GM23338 (cell line): ENCODE data around the gene G6PC3. TPM values are rescaled to one million over a fixed set of nuclear protein-coding genes. Genes with fewer than 3 reads are reported as not detected.

Experiments used
- ATAC-seq: fragments of 200-7000 bp; cut with Tn5 transposase; 3 replicates; pipeline ENCODE4 v1.9.1; 2020
- DNase-seq: peaks from one replicate; pipeline ENCODE4 v3.0.0-alpha.2; 2015; ENCODE audit warnings: low spot score
- H2AFZ ChIP-seq: fragments of 200-600 bp; sonication (generic); 2 replicates; pipeline ENCODE4 v1.8.0; 2016; ENCODE audit warnings: antibody characterized with exemption, mild to moderate bottlenecking, moderate library complexity
- H3F3A ChIP-seq: fragments of 200-600 bp; sonication (generic); replicated peaks from 2 replicates; pipeline ENCODE4 v1.8.0; 2017; ENCODE audit warnings: antibody characterized with exemption, mixed run types, low read depth
- H3K27ac ChIP-seq: fragments of 200-600 bp; sonication (generic); 2 replicates; pipeline ENCODE4 v1.6.1; 2016; ENCODE audit warnings: low read depth
- H3K27me3 ChIP-seq: fragments of 200-600 bp; sonication (generic); 2 replicates; pipeline ENCODE4 v1.8.0; 2016; ENCODE audit warnings: mild to moderate bottlenecking, mixed run types, moderate library complexity; ENCODE audit not compliant: insufficient read depth
- H3K36me3 ChIP-seq: fragments of 200-600 bp; sonication (generic); 2 replicates; pipeline ENCODE4 v1.8.0; 2016; ENCODE audit warnings: mild to moderate bottlenecking; ENCODE audit not compliant: insufficient read depth
- H3K4me1 ChIP-seq: fragments of 200-600 bp; sonication (generic); 2 replicates; pipeline ENCODE4 v1.8.0; 2016; ENCODE audit warnings: mild to moderate bottlenecking, moderate library complexity; ENCODE audit not compliant: insufficient read depth
- H3K4me2 ChIP-seq: fragments of 200-600 bp; sonication (generic); 2 replicates; pipeline ENCODE4 v1.7.1; 2017; ENCODE audit warnings: mixed run types
- H3K4me3 ChIP-seq: fragments of 200-600 bp; sonication (generic); 2 replicates; pipeline ENCODE4 v1.6.1; 2016; ENCODE audit warnings: mixed run types
- H3K79me2 ChIP-seq: fragments of 200-600 bp; sonication (generic); replicated peaks from 2 replicates; pipeline ENCODE4 v1.8.0; 2017; ENCODE audit warnings: mild to moderate bottlenecking; ENCODE audit not compliant: insufficient read depth
- H3K9me2 ChIP-seq: fragments of 200-600 bp; sonication (generic); 2 replicates; pipeline ENCODE4 v1.8.0; 2017; ENCODE audit not compliant: insufficient read depth
- H4K20me1 ChIP-seq: fragments of 200-600 bp; sonication (generic); replicated peaks from 2 replicates; pipeline ENCODE4 v1.8.0; 2017; ENCODE audit warnings: mild to moderate bottlenecking; ENCODE audit not compliant: insufficient read depth
- H3K27ac Mint-ChIP-seq: 2 replicates; pipeline ENCODE4 v1.8.0; 2020; ENCODE audit warnings: inconsistent platforms, mild to moderate bottlenecking, moderate library complexity, mixed read lengths
- H3K27me3 Mint-ChIP-seq: 3 replicates; pipeline ENCODE4 v1.8.0; 2022; ENCODE audit warnings: low read depth, mild to moderate bottlenecking, moderate library complexity, mixed read lengths, inconsistent platforms; ENCODE audit not compliant: insufficient read depth, poor library complexity
- H3K36me3 Mint-ChIP-seq: 3 replicates; pipeline ENCODE4 v1.8.0; 2021; ENCODE audit warnings: low read depth, mild to moderate bottlenecking, inconsistent platforms, moderate library complexity, mixed read lengths
- H3K4me1 Mint-ChIP-seq: 3 replicates; pipeline ENCODE4 v1.8.0; 2020; ENCODE audit warnings: mild to moderate bottlenecking, inconsistent platforms, mixed read lengths
- H3K4me3 Mint-ChIP-seq: 3 replicates; pipeline ENCODE4 v1.8.0; 2021; ENCODE audit warnings: moderate library complexity, mild to moderate bottlenecking, inconsistent platforms, mixed read lengths
- H3K9me3 Mint-ChIP-seq: 3 replicates; pipeline ENCODE4 v1.8.0; 2020; ENCODE audit warnings: moderate library complexity, mild to moderate bottlenecking, inconsistent platforms, mixed read lengths
- CREB1 ChIP-seq: fragments of 250-450 bp; sonication (Bioruptor Pico); IDR thresholded peaks from 2 replicates; pipeline ENCODE4 v1.5.0; 2020; ENCODE audit warnings: low read depth, mild to moderate bottlenecking, moderate library complexity
- CTCF ChIP-seq, 2 experiments: fragments of 200-600 bp in 1 of 2; sonication (generic) in 1 of 2; conservative IDR thresholded peaks; 2 replicates each; pipeline versions ENCODE4 v1.5.1 to v1.6.1; 2016 to 2017; ENCODE audit warnings: antibody characterized with exemption in 2 of 2, low read depth in 2 of 2, mild to moderate bottlenecking in 2 of 2, moderate library complexity in 1 of 2
- ETS1 ChIP-seq: IDR thresholded peaks from 2 replicates; pipeline ENCODE4 v1.6.1; 2016; ENCODE audit warnings: antibody characterized with exemption
- EZH2phosphoT487 ChIP-seq: fragments of 200-600 bp; sonication (generic); IDR thresholded peaks from one replicate; pipeline ENCODE4 v1.8.1; 2018; ENCODE audit warnings: antibody characterized with exemption; ENCODE audit not compliant: unreplicated experiment
- JUNB ChIP-seq: IDR thresholded peaks from one replicate; pipeline ENCODE4 v1.6.1; 2016; ENCODE audit warnings: antibody characterized with exemption; ENCODE audit not compliant: unreplicated experiment
- NANOG ChIP-seq: IDR thresholded peaks from 2 replicates; pipeline ENCODE4 v1.6.1; 2016; ENCODE audit warnings: antibody characterized with exemption, borderline replicate concordance
- POLR2AphosphoS5 ChIP-seq: IDR thresholded peaks from 2 replicates; pipeline ENCODE4 v1.6.1; 2016; ENCODE audit warnings: antibody characterized with exemption, low read depth
- REST ChIP-seq: IDR thresholded peaks from one replicate; pipeline ENCODE4 v1.6.1; 2018; ENCODE audit warnings: antibody characterized with exemption; ENCODE audit not compliant: unreplicated experiment
- STAT1 ChIP-seq: IDR thresholded peaks from one replicate; pipeline ENCODE4 v1.6.1; 2016; ENCODE audit warnings: antibody characterized with exemption; ENCODE audit not compliant: unreplicated experiment
- ZNF114 ChIP-seq: fragments of 250-450 bp; sonication (Bioruptor Pico); IDR thresholded peaks from 2 replicates; pipeline ENCODE4 v1.5.0; 2020; ENCODE audit warnings: mild to moderate bottlenecking, moderate library complexity
- ZNF331 ChIP-seq: fragments of 250-450 bp; sonication (Bioruptor Pico); IDR thresholded peaks from 2 replicates; pipeline ENCODE4 v1.5.0; 2020; ENCODE audit warnings: low read depth, mild to moderate bottlenecking, moderate library complexity
- polyA plus RNA-seq: library from polyadenylated mRNA; unstranded; fragments of >200 nt; fragmentation: Nextera tagmentation; extraction: Ambion mirVana; gene quantifications from 2 replicates; pipeline ENCODE4 v1.2.1, GENCODE V29; 2016
- total RNA-seq: library from RNA; depleted of rRNA; stranded (reverse); fragments of >200 nt; shearing (Covaris generic); gene quantifications from 2 replicates; pipeline ENCODE4 v1.2.3, GENCODE V29; 2014

Gene G6PC3
- total and polyA plus RNA-seq, 2 experiments from 2014 or later, result 112 to 143 TPM

- no peaks in the 10 kb centered on the region for H3K4me1 ChIP-seq
- H3F3A ChIP-seq, result 0 out of 2 replicates have a peak, but pooled peaks cover 7% of the 10 kb centered on the region
- no peaks in the 10 kb centered on the region for H3K9me2 ChIP-seq
- TF ChIP-seq NANOG (no peak), STAT1 (no peak), CTCF (conservative IDR thresholded peaks at IDR 0.05; ENCODE audit: low read depth in 2 of 2) (no peak), POLR2AphosphoS5 (no peak), ETS1 (no peak), REST (no peak), CREB1 (CRISPR knock-in tag) (no peak), ZNF331 (CRISPR knock-in tag) (no peak), JUNB (no peak), EZH2phosphoT487 (no peak), ZNF114 (no peak)
- peaks cover 7% of the 10 kb centered on the region; the same call in 1 of the 2 replicates for H4K20me1 ChIP-seq
- no peak overlapping the region for H3K4me2 ChIP-seq
- H3K4me1 Mint-ChIP-seq, result no peaks in the 10 kb centered on the region
- no peaks in the 10 kb centered on the region for H3K79me2 ChIP-seq
- H3K36me3 Mint-ChIP-seq, result peaks cover 5% of the 10 kb centered on the region; the same call in 2 of the 3 replicates
- no peak overlapping the region for H3K4me3 Mint-ChIP-seq
- no peaks in the 10 kb centered on the region for H3K27me3 ChIP-seq
- no peak for DNase-seq
- H3K27ac ChIP-seq, result no peak overlapping the region
- no peaks in the 10 kb centered on the region for H3K9me3 Mint-ChIP-seq
- H2AFZ ChIP-seq, result no peak overlapping the region
- no peak overlapping the region for H3K27ac Mint-ChIP-seq
- no peak overlapping the region for H3K4me3 ChIP-seq
- peaks cover 5% of the 10 kb centered on the region for H3K27me3 Mint-ChIP-seq
- H3K36me3 ChIP-seq, result no peaks in the 10 kb centered on the region; the same call in 1 of the 2 replicates
- no peak; the same call in 1 of the 3 replicates for ATAC-seq
Observed at GRCh38 chr17:44024271-44024663, 46.3 kb upstream of the G6PC3 start.
